A549 (cell line): Measurements from ENCODE around the gene SYTL1. TPM values are rescaled to one million over a fixed set of nuclear protein-coding genes. Genes with fewer than 3 reads are reported as not detected.
A peak's percentile ranks its signal among the peaks of the same experiment; 100 is the strongest.

ENCODE experiments used
- ATAC-seq, 2 experiments: fragments of 200-7000 bp in 1 of 2; fragments of >200 bp in 1 of 2; cut with Nextera tagmentation in 1 of 2; cut with Tn5 transposase in 1 of 2; 3 replicates each; pipeline versions ENCODE4 v1.8.0 to v1.9.1; 2018 to 2020; ENCODE audit warnings: mild to moderate bottlenecking in 1 of 2, moderate library complexity in 1 of 2
- CTCF ChIA-PET: fragments of 300-600 bp; sonication (Branson Sonifier 250); formaldehyde crosslinking; extraction: SDS; loops from one replicate; lab custom pipeline; 2021; ENCODE audit warnings: antibody characterized with exemption, inconsistent platforms; lab: Yijun Ruan, JAX
- POLR2A ChIA-PET: fragments of 350-600 bp; formaldehyde crosslinking; extraction: SDS; loops from one replicate; lab custom pipeline; 2021; ENCODE audit warnings: antibody characterized with exemption, inconsistent platforms; lab: Yijun Ruan, JAX
- DNase-seq, 2 experiments: peaks; one replicate each; pipeline versions ENCODE4 v3.0.0 to v3.0.0-alpha.2; 2011 to 2016; ENCODE audit warnings: low read depth in 1 of 2, low spot score in 1 of 2
- FAIRE-seq: peaks from 2 replicates; lab custom pipeline; 2011; peaks lifted over from hg19 to GRCh38; lab: Jason Lieb, UNC
- H3K27ac ChIP-seq, 2 experiments: fragments of >200 bp; sonication (Bioruptor Twin); formaldehyde crosslinking; 3 replicates each; pipeline ENCODE4 v1.5.1; 2016 to 2017
- H3K4me1 ChIP-seq: fragments of >200 bp; sonication (Bioruptor Twin); formaldehyde crosslinking; 3 replicates; pipeline ENCODE4 v1.6.1; 2016
- H3K4me2 ChIP-seq: fragments of >200 bp; sonication (Bioruptor Twin); formaldehyde crosslinking; 3 replicates; pipeline ENCODE4 v1.6.1; 2016
- H3K4me3 ChIP-seq: fragments of >200 bp; sonication (Bioruptor Twin); formaldehyde crosslinking; 3 replicates; pipeline ENCODE4 v1.5.1; 2016
- H3K9me3 ChIP-seq: fragments of >200 bp; sonication (Bioruptor Twin); formaldehyde crosslinking; 3 replicates; pipeline ENCODE4 v1.6.1; 2016
- BCL3 ChIP-seq: fragments of >200 bp; sonication (Bioruptor Twin); formaldehyde crosslinking; IDR thresholded peaks from 3 replicates; pipeline ENCODE4 v1.6.1; 2016
- CTCF ChIP-seq: fragments of >200 bp; sonication (Bioruptor Twin); formaldehyde crosslinking; IDR thresholded peaks from 3 replicates; pipeline ENCODE4 v1.5.1; 2016
- EHF ChIP-seq: fragments of 250-450 bp; sonication (Bioruptor Pico); IDR thresholded peaks from 2 replicates; pipeline ENCODE4 v1.5.0; 2020; ENCODE audit warnings: mild to moderate bottlenecking
- HDAC2 ChIP-seq: fragments of 200-600 bp; sonication (generic); IDR thresholded peaks from 2 replicates; pipeline ENCODE4 v1.6.1; 2016
- HEYL ChIP-seq: fragments of 250-450 bp; sonication (Bioruptor Pico); IDR thresholded peaks from 2 replicates; pipeline ENCODE4 v1.8.0; 2021; ENCODE audit warnings: mild to moderate bottlenecking, moderate library complexity
- KDM1A ChIP-seq: fragments of 200-600 bp; sonication (generic); IDR thresholded peaks from 2 replicates; pipeline ENCODE4 v1.6.1; 2016; ENCODE audit warnings: low read depth, mild to moderate bottlenecking
- MAX ChIP-seq: IDR thresholded peaks from 2 replicates; pipeline ENCODE4 v1.6.1; 2012
- MYC ChIP-seq: IDR thresholded peaks from 2 replicates; pipeline ENCODE4 v1.6.1; 2012; ENCODE audit warnings: mild to moderate bottlenecking, inconsistent platforms, low read length, improper control_type of control experiment, borderline replicate concordance
- POLR2AphosphoS2 ChIP-seq: conservative IDR thresholded peaks from 2 replicates; pipeline ENCODE4 v1.6.1; 2012; ENCODE audit warnings: low read length, improper control_type of control experiment, inconsistent platforms
- RAD21 ChIP-seq, 2 experiments: fragments of >200 bp in 1 of 2; sonication (Bioruptor Twin) in 1 of 2; formaldehyde crosslinking in 1 of 2; IDR thresholded peaks in 1 of 2; conservative IDR thresholded peaks in 1 of 2; 2 replicates in 1 of 2; 3 replicates in 1 of 2; pipeline ENCODE4 v1.6.1; 2012 to 2018; ENCODE audit warnings: inconsistent platforms in 1 of 2
- SMC3 ChIP-seq: fragments of >200 bp; sonication (Bioruptor Twin); formaldehyde crosslinking; IDR thresholded peaks from 3 replicates; pipeline ENCODE4 v1.6.1; 2018; ENCODE audit warnings: inconsistent platforms
- WGBS: methylation state at CpG from one replicate; pipeline ENCODE4 v1.1.6; 2017; ENCODE audit errors: missing lambda C conversion rate; 5-methylcytosine and 5-hydroxymethylcytosine counted together
- polyA plus RNA-seq, 4 experiments: library from polyadenylated mRNA; depleted of rRNA in 3 of 4; stranded (reverse); fragments of >200 nt; fragmentation: RNase III in 1 of 4; extraction: RNeasy Plus Mini Kit Qiagen cat#74134 plus additional on column Dnase treatment in 1 of 4; gene quantifications; 2 replicates in 3 of 4; 3 replicates in 1 of 4; pipeline ENCODE4 v1.2.3, GENCODE V29; 2011 to 2017

SYTL1 gene
- polyA plus RNA-seq, 2 of the 4 experiments (the other 2 are of a cell fraction), result 0.76 to 0.80 TPM

- TF ChIP-seq BCL3 (no peak), MYC (no peak)
Measured at GRCh38 chr1:27355683-27356082, 13.9 kb downstream of the SYTL1 start (continued).

GRCh38 chr1:27356277-27356618 lies 14.4 kb downstream of the SYTL1 start:
- POLR2A ChIA-PET, result no interaction called here
- DNase-seq (no peak), FAIRE-seq (no peak), ATAC-seq (no peak)
- TF ChIP-seq EHF (CRISPR knock-in tag), result no peak
- H3K4me3 ChIP-seq, result no peak overlapping the region
- CTCF ChIA-PET, result interaction anchor here (1.7 to 12.1 kb wide), 11 partner anchors 12 to 299 kb away, joined by 3 to 134 read pairs (median 13); partner anchors contain the start of genes CD164L2, MAP3K6 and SYTL1
- no peak overlapping the region for H3K27ac ChIP-seq
- H3K9me3 ChIP-seq, result no peaks in the 10 kb centered on the region
- no CpG with 5 or more reads among the region's 13 CpGs for WGBS
- no peak overlapping the region for H3K4me2 ChIP-seq
- H3K4me1 ChIP-seq, result no peaks in the 10 kb centered on the region

GRCh38 chr1:27356619-27357280 lies 14.9 kb downstream of the SYTL1 start:
- ATAC-seq, result peak in 1 of 2 experiments; percentile 39; a peak in 3 of 6 replicates
- FAIRE-seq, result no peak
- CTCF ChIA-PET, result interaction anchor here (0.6 to 12.1 kb wide), 24 partner anchors 8 to 381 kb away, joined by 3 to 134 read pairs (median 10); partner anchors contain the start of genes CD164L2, GPR3, MAP3K6 and SYTL1
- POLR2A ChIA-PET, result interaction anchor here (1.4 kb wide), 1 partner anchor 10 kb away, joined by 4 read pairs; the partner anchor contains the start of gene MAP3K6
- Histone ChIP-seq H3K9me3 (no peaks in the 10 kb centered on the region), H3K4me2 (no peak overlapping the region), H3K4me1 (no peaks in the 10 kb centered on the region), H3K27ac (no peak overlapping the region), H3K4me3 (no peak overlapping the region)
- no peak for TF ChIP-seq HEYL
- DNase-seq, result no peak
- 81% methylated on average over 8 of the region's 37 CpGs for WGBS

GRCh38 chr1:27357281-27358037 lies 15.6 kb downstream of the SYTL1 start:
- no peak overlapping the region for H3K4me3 ChIP-seq

More at GRCh38 chr1:27357281-27358037, 15.6 kb downstream of the SYTL1 start:
- TF ChIP-seq MAX (peak; percentile 30; the same call in 1 of the 2 replicates), SMC3 (peak; percentile 55), RAD21 (conservative IDR thresholded peaks at IDR 0.05 in 1 of 2, IDR thresholded peaks at IDR 0.05 in 1 of 2) (peak; percentile 31 to 46; a peak in 2 of 5 replicates), BCL3 (no peak), CTCF (peak; percentile 79), KDM1A (no peak), POLR2AphosphoS2 (no peak), HDAC2 (no peak)
- 57% methylated on average over 26 of the region's 40 CpGs for WGBS
- H3K27ac ChIP-seq, result no peak overlapping the region
- H3K9me3 ChIP-seq, result no peaks in the 10 kb centered on the region
- ATAC-seq (peak; percentile 75 to 88; a peak in 5 of 6 replicates), FAIRE-seq (no peak), DNase-seq (peak; percentile 49 to 78)
- H3K4me1 ChIP-seq, result no peaks in the 10 kb centered on the region
- ChIA-PET CTCF (interaction anchor here (0.6 to 12.1 kb wide), 27 partner anchors 8 to 473 kb away, joined by 3 to 134 read pairs (median 7); partner anchors contain the start of genes CD164L2, GPR3, MAP3K6 and PPP1R8), POLR2A (interaction anchor here (1.4 kb wide), 1 partner anchor 9 kb away, joined by 4 read pairs; the partner anchor contains the start of gene MAP3K6)
- H3K4me2 ChIP-seq, result no peak overlapping the region
